Endothelial cell of umbilical vein (primary cell): ENCODE results near the gene PLEKHO1. TPM values are rescaled to one million over a fixed set of nuclear protein-coding genes. Genes with fewer than 3 reads are reported as not detected.

ENCODE experiments used
- BruUV-seq: library from RNA; stranded (reverse); fragments of 400-500 nt; replicated peaks from 2 replicates; lab custom pipeline; 2021; lab: Mats Ljungman, UMichigan
- CTCF ChIA-PET: fragments of 300-600, 350-600 bp; sonication (Branson Sonifier 250); formaldehyde crosslinking; loops from one replicate; lab custom pipeline; 2021; ENCODE audit warnings: antibody characterized with exemption, inconsistent platforms; lab: Charles Lee
- POLR2A ChIA-PET: fragments of 300-600, 350-600 bp; sonication (Branson Sonifier 250); formaldehyde crosslinking; loops from one replicate; lab custom pipeline; 2021; ENCODE audit warnings: antibody characterized with exemption, inconsistent platforms; lab: Charles Lee
- DNase-seq: peaks from one replicate; pipeline ENCODE4 v3.0.0-alpha.2; 2011; ENCODE audit warnings: low read depth, low spot score
- FAIRE-seq: peaks from 2 replicates; lab custom pipeline; 2011; peaks lifted over from hg19 to GRCh38; lab: Jason Lieb, UNC
- H2AFZ ChIP-seq: 2 replicates; pipeline ENCODE4 v1.6.0; 2012; ENCODE audit warnings: low read depth, low read length, control low read depth, inconsistent platforms
- H3K27ac ChIP-seq: 2 replicates; pipeline ENCODE4 v1.5.1; 2011; ENCODE audit warnings: low read depth, mild to moderate bottlenecking, control low read depth, low read length, moderate library complexity; ENCODE audit not compliant: insufficient read depth
- H3K27me3 ChIP-seq, 2 experiments: 2 replicates each; pipeline versions ENCODE4 v1.6.0 to v1.6.1; 2011; ENCODE audit warnings: low read length in 2 of 2, mixed read lengths in 1 of 2; ENCODE audit not compliant: control insufficient read depth in 2 of 2, insufficient read depth in 2 of 2
- H3K36me3 ChIP-seq, 2 experiments: 2 replicates in 1 of 2; 3 replicates in 1 of 2; pipeline ENCODE4 v1.5.1; 2011; ENCODE audit warnings: low read length in 2 of 2, mild to moderate bottlenecking in 1 of 2, moderate library complexity in 1 of 2; ENCODE audit not compliant: control insufficient read depth in 2 of 2, insufficient read depth in 2 of 2; ENCODE audit errors: extremely low read depth in 1 of 2
- H3K4me1 ChIP-seq: 3 replicates; pipeline ENCODE4 v1.5.1; 2011; ENCODE audit warnings: mild to moderate bottlenecking, low read length; ENCODE audit not compliant: control insufficient read depth, insufficient read depth; ENCODE audit errors: extremely low read depth
- H3K4me2 ChIP-seq: 2 replicates; pipeline ENCODE4 v1.6.1; 2011; ENCODE audit warnings: low read length, control low read depth, mixed read lengths; ENCODE audit not compliant: insufficient read depth
- H3K4me3 ChIP-seq, 3 experiments: fragments of 200-600 bp in 1 of 3; sonication (generic), shearing (Covaris generic) in 1 of 3; replicated peaks in 1 of 3; 2 replicates each; pipeline ENCODE4 v1.5.1; 2011 to 2016; ENCODE audit warnings: control low read depth in 3 of 3, low read length in 3 of 3, mild to moderate bottlenecking in 2 of 3, inconsistent platforms in 1 of 3, low read depth in 1 of 3, moderate library complexity in 1 of 3; ENCODE audit not compliant: insufficient read depth in 1 of 3
- H3K79me2 ChIP-seq: 2 replicates; pipeline ENCODE4 v1.6.0; 2012; ENCODE audit warnings: low read length, inconsistent platforms; ENCODE audit not compliant: control insufficient read depth, insufficient read depth
- H3K9ac ChIP-seq: replicated peaks from 2 replicates; pipeline ENCODE3; 2011; ENCODE audit warnings: low read length, control low read depth; ENCODE audit not compliant: insufficient read depth; ENCODE audit errors: extremely low read depth
- H3K9me1 ChIP-seq: replicated peaks from 3 replicates; pipeline ENCODE4 v1.6.0; 2011; ENCODE audit warnings: mild to moderate bottlenecking, low read length; ENCODE audit not compliant: control insufficient read depth, insufficient read depth; ENCODE audit errors: extremely low read depth
- H3K9me3 ChIP-seq: replicated peaks from 2 replicates; pipeline ENCODE4 v1.5.1; 2012; ENCODE audit warnings: low read length, inconsistent platforms; ENCODE audit not compliant: control insufficient read depth, insufficient read depth
- H4K20me1 ChIP-seq: replicated peaks from 2 replicates; pipeline ENCODE3; 2011; ENCODE audit warnings: mild to moderate bottlenecking, low read length; ENCODE audit not compliant: control insufficient read depth, insufficient read depth; ENCODE audit errors: extremely low read depth
- EZH2 ChIP-seq: IDR thresholded peaks from 2 replicates; pipeline ENCODE4 v1.6.1; 2012; ENCODE audit warnings: borderline replicate concordance, low read depth, mild to moderate bottlenecking, moderate library complexity, low read length, inconsistent platforms; ENCODE audit not compliant: severe bottlenecking
- FOS ChIP-seq: IDR thresholded peaks from 2 replicates; pipeline ENCODE4 v1.6.1; 2011; ENCODE audit warnings: mild to moderate bottlenecking, low read length, moderate library complexity, borderline replicate concordance; ENCODE audit not compliant: insufficient read depth
- GATA2 ChIP-seq: IDR thresholded peaks from 2 replicates; pipeline ENCODE4 v1.7.0; 2011; ENCODE audit warnings: low read depth, mild to moderate bottlenecking, moderate library complexity, mixed read lengths, low read length; ENCODE audit not compliant: insufficient read length, insufficient read depth
- JUN ChIP-seq: IDR thresholded peaks from 2 replicates; pipeline ENCODE4 v1.6.1; 2011; ENCODE audit warnings: borderline replicate concordance, low read depth; ENCODE audit not compliant: insufficient read length, insufficient read depth
- MYC ChIP-seq: IDR thresholded peaks from one replicate; pipeline ENCODE4 v1.6.1; 2011; ENCODE audit warnings: mild to moderate bottlenecking, low read depth, low read length
- POLR2A ChIP-seq: IDR thresholded peaks from 2 replicates; pipeline ENCODE4 v1.6.1; 2012; ENCODE audit warnings: low read depth, mild to moderate bottlenecking, control low read depth, low read length
- POLR2AphosphoS5 ChIP-seq: IDR thresholded peaks from 2 replicates; pipeline ENCODE4 v1.6.1; 2012; ENCODE audit warnings: low read depth, mild to moderate bottlenecking, control low read depth, low read length, moderate library complexity; ENCODE audit not compliant: insufficient read depth
- dilution Hi-C: fragments of 300-500 bp; cut with MboI; formaldehyde crosslinking; loops from one replicate; pipeline ENCODE4 v1.15.0; 2019; ENCODE audit warnings: low sequenced_read_pairs; ENCODE audit not compliant: extremely low pct_ligation_motif_present
- intact Hi-C: fragments of 100-400 bp; cut with micrococcal nuclease; formaldehyde crosslinking; loops from one replicate; pipeline ENCODE4 v1.10.0; 2022
- polyA plus RNA-seq, 4 experiments: library from polyadenylated mRNA; depleted of rRNA in 3 of 4; stranded (reverse) in 3 of 4; unstranded in 1 of 4; fragments of >200 nt; gene quantifications; 2 replicates each; pipeline versions ENCODE4 v1.2.1 to v1.2.3, GENCODE V29; 2011 to 2012; ENCODE audit warnings: missing spikeins in 1 of 4
- total RNA-seq: library from RNA; stranded (reverse); gene quantifications from 2 replicates; pipeline ENCODE4 v1.2.3, GENCODE V29; 2021
- TF ChIP-seq, protein P1 (sequence below): IDR thresholded peaks from 2 replicates; pipeline ENCODE4 v1.6.1; 2011; ENCODE audit not compliant: insufficient read depth, insufficient read length
- TF ChIP-seq, protein P2 (sequence below), 2 donors: IDR thresholded peaks; 1 replicate in 1 of 2; 2 replicates in 1 of 2; pipeline ENCODE4 v1.5.1; 2011; ENCODE audit warnings: low read length in 2 of 2, mild to moderate bottlenecking in 2 of 2, moderate library complexity in 2 of 2, control low read depth in 1 of 2, inconsistent platforms in 1 of 2, low read depth in 1 of 2; ENCODE audit not compliant: insufficient read depth in 1 of 2; ENCODE audit errors: extremely low read depth in 1 of 2

The PLEKHO1 gene
- total and polyA plus RNA-seq, 2 donors (not counting 3 experiments of a cell fraction or from before 2014, with no cell fraction given), result 59.8 to 101 TPM

DNA sequence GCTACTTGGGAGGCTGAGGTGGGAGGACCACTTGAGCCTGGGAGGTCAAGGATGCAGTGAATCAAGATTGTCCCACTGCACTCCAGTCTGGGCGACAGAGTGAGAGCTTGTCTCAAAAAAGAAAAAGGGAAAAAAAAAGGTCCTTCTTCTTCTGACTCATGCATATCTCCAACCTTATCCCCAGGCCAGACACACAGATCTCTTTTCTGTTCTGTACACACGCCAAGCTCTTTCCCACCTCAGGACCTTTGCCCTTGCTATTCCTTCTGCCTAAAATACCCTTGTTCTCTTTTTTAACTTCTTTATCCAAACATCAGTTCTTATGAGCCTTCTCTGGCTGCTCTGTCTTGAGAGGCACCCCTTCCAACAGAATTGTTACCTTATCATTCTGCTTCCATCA lies 22.1 kb downstream of the PLEKHO1 start:
- no peaks in the 10 kb centered on the region for H3K9me1 ChIP-seq
- no peak overlapping the region for H3K4me2 ChIP-seq
- H2AFZ ChIP-seq, result no peak overlapping the region
- H3K27ac ChIP-seq, result no peak overlapping the region
- no peak for DNase-seq
- H3K4me1 ChIP-seq, result no peaks in the 10 kb centered on the region
- H3K27me3 ChIP-seq, result no peaks in the 10 kb centered on the region
- H3K9ac ChIP-seq, result no peak overlapping the region
- ChIA-PET POLR2A (no interaction called here), CTCF (interaction anchor here (1.6 to 6.0 kb wide), 6 partner anchors 10 to 209 kb away, joined by 5 to 165 read pairs (median 8); partner anchors contain the start of gene VPS45)
- dilution Hi-C loops (no loop called here), intact Hi-C loops (no loop called here)
- no TSS peak for BruUV-seq
- H4K20me1 ChIP-seq, result no peaks in the 10 kb centered on the region
- H3K36me3 ChIP-seq, result no peaks in the 10 kb centered on the region
- TF ChIP-seq POLR2A (no peak), FOS (no peak), POLR2AphosphoS5 (no peak), EZH2 (no peak), GATA2 (no peak), MYC (no peak)
- TF ChIP-seq, protein P1, sequence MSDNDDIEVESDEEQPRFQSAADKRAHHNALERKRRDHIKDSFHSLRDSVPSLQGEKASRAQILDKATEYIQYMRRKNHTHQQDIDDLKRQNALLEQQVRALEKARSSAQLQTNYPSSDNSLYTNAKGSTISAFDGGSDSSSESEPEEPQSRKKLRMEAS, result no peak
- FAIRE-seq, result no peak
- H3K79me2 ChIP-seq, result no peaks in the 10 kb centered on the region
- no peaks in the 10 kb centered on the region for H3K9me3 ChIP-seq
- no peak overlapping the region for H3K4me3 ChIP-seq

DNA sequence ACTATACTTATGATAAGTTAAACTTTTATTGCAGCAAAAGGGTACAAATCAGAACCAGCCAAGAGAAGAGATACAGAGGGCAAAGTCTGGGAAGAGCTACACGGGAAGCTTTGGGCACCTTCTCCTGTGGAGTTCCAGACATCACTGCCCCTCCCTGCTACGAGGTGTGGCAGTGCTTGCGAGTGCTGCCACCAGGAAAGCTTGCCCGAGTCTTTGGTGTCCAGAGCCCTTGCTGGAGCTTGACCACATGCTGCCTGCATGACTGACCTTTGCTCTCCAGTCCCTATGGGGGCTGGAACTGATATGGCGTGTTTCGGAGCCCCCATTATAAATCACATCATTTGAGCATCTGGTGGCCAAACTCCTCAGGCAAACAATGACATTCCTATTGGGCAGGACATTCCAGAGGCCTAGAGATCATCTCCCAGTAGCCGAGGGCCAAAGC lies 23.4 kb downstream of the PLEKHO1 start:
- H3K4me1 ChIP-seq, result no peaks in the 10 kb centered on the region
- intact Hi-C loops (no loop called here), dilution Hi-C loops (no loop called here)
- H3K79me2 ChIP-seq, result no peaks in the 10 kb centered on the region
- no peaks in the 10 kb centered on the region for H3K36me3 ChIP-seq
- H3K9ac ChIP-seq, result no peak overlapping the region
- H3K9me1 ChIP-seq, result no peaks in the 10 kb centered on the region
- CTCF ChIA-PET, result interaction anchor here (1.0 to 6.0 kb wide), 3 partner anchors 14 to 98 kb away, joined by 3 to 165 read pairs (median 66); no protein-coding TSS in a partner anchor
- no peaks in the 10 kb centered on the region for H3K27me3 ChIP-seq
- POLR2A ChIA-PET, result no interaction called here
- H4K20me1 ChIP-seq, result no peaks in the 10 kb centered on the region
- H3K27ac ChIP-seq, result no peak overlapping the region
- H3K4me2 ChIP-seq, result no peak overlapping the region
- FAIRE-seq, result no peak
- no peak overlapping the region for H2AFZ ChIP-seq
- no peak overlapping the region for H3K4me3 ChIP-seq
- H3K9me3 ChIP-seq, result no peaks in the 10 kb centered on the region
- BruUV-seq, result no TSS peak
- DNase-seq, result no peak
- TF ChIP-seq EZH2 (no peak), FOS (no peak), POLR2A (no peak), MYC (no peak), POLR2AphosphoS5 (no peak), GATA2 (no peak), JUN (no peak)
- TF ChIP-seq, protein P1, result no peak
- TF ChIP-seq, protein P2, sequence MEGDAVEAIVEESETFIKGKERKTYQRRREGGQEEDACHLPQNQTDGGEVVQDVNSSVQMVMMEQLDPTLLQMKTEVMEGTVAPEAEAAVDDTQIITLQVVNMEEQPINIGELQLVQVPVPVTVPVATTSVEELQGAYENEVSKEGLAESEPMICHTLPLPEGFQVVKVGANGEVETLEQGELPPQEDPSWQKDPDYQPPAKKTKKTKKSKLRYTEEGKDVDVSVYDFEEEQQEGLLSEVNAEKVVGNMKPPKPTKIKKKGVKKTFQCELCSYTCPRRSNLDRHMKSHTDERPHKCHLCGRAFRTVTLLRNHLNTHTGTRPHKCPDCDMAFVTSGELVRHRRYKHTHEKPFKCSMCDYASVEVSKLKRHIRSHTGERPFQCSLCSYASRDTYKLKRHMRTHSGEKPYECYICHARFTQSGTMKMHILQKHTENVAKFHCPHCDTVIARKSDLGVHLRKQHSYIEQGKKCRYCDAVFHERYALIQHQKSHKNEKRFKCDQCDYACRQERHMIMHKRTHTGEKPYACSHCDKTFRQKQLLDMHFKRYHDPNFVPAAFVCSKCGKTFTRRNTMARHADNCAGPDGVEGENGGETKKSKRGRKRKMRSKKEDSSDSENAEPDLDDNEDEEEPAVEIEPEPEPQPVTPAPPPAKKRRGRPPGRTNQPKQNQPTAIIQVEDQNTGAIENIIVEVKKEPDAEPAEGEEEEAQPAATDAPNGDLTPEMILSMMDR (IDR thresholded peaks at IDR 0.05; ENCODE audit: extremely low read depth in 1 of 2, insufficient read depth in 1 of 2, low read depth in 1 of 2, low read length in 2 of 2), result no peak
